ENCODE data around the gene MIDN.

MIDN gene

DNA sequence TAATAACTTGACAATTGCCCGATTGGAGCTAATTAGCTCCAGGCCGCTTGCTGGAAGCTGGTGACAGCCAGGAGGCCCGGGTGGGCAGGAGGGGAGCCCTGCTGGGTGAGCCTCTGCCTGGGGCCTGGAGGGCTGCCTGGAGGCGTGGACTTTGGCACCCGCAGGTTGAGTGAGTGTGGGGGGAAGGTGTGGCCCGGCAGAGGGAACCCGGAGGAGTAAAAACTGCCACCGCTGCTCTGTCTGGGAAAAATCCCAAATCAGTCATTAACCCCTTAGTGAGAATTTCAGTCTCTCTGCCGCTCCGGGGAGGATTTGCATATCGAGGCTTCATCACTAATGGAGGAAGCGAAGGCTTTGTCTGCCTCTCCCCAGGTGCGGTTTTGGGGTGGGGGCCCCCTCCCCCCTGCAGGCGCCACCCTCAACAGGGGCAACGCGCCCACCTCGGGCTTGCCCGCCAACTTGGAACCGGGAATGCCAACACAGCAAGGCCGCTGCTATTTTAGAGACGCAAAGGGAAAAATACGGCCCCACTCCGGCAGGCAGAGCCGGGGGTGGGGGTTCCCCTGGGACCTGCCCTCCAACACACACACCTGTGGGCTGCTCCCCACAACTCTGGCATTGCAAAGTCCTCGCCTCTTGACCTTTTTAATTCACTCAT, 43.5 kb downstream of the MIDN start:
- no peak for TF ChIP-seq ZFX (IDR thresholded peaks at IDR 0.05)
- TF ChIP-seq, protein P1, sequence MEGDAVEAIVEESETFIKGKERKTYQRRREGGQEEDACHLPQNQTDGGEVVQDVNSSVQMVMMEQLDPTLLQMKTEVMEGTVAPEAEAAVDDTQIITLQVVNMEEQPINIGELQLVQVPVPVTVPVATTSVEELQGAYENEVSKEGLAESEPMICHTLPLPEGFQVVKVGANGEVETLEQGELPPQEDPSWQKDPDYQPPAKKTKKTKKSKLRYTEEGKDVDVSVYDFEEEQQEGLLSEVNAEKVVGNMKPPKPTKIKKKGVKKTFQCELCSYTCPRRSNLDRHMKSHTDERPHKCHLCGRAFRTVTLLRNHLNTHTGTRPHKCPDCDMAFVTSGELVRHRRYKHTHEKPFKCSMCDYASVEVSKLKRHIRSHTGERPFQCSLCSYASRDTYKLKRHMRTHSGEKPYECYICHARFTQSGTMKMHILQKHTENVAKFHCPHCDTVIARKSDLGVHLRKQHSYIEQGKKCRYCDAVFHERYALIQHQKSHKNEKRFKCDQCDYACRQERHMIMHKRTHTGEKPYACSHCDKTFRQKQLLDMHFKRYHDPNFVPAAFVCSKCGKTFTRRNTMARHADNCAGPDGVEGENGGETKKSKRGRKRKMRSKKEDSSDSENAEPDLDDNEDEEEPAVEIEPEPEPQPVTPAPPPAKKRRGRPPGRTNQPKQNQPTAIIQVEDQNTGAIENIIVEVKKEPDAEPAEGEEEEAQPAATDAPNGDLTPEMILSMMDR (conservative IDR thresholded peaks at IDR 0.05) = no peak

DNA sequence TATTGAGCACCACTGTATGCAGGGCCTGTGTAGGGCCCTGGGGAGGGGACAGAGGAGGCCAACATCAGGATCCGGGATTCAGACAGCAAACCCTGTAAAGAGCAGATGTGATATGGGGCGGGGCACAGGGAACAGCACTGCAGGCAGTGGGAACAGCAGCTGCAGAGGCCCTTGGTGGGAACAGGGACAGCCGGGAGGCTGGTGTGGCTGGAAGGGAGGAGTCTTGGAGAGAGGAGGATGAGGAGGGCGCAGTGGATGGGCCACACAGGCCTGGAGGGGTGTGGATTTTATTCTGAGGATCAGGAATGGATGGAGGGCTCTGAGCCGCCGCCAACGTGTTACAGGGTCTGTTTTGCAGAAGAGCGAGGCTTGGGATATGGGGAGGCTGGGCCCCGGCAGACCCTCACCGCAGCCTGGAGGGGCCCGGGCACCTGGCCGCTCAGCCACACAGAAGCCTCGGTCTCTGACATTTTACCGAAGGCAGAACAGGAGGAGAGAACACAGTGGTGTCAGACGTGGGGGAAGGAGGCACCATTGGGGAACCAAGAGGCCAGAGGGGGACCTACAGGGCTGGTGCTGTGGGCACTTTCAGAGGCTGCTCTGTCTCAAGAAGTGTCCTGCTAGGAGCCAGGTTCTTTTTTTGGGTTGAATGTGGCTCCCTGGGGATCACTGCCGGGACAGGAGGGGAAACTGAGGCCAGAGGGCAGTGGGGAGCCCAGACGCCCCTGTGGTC, 44.2 kb downstream of the MIDN start:
- H3K27ac ChIP-seq = no peak overlapping the region
- TF ChIP-seq, protein P1 (conservative IDR thresholded peaks at IDR 0.05) = no peak
- no peak for TF ChIP-seq ZFX (IDR thresholded peaks at IDR 0.05)

More for the DNA sequence above, 43.5 kb downstream of the MIDN start:
- H3K27ac ChIP-seq = no peak overlapping the region

DNA sequence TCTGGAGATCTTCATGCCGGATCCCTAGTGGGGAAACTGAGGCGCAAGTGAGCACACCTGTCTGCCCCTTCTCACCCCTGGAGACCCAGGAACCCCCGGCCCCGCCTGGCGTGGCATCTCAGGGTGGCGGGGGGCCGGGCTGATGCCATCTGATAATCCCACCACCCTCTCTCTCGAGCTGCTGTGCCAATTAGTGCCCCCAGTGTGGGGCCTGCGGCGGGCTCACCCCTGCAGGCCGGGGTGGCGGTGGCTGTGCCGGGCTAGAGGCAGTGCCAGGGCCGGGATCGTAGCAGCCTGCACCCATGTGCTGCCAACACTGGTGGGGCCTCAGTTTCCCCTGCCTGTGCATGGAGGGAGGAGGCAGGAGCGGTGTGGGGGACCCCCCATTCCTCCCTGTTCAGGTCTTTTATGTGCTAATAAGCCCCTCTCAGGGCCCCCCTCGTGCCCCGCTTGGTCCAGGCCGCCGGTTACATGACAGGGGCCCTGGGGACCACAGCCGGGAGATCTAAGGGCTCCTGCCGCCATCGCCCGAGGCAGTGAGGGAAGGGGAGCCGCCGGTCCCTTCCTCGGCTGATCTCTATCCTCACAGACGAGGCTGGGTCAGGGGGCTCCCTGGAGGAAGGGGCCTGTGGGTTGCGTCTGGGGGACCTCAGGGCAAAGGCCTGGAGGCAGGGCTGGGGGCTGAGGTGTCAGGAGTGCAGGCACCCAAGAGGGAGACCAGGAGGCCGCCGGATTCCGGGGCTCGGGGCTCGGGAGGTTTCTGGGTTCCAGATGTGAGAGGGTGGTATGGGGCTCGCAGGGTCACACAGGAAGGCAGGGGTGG, 45.6 kb downstream of the MIDN start:
- no peak overlapping the region for H3K27ac ChIP-seq
- TF ChIP-seq, protein P1 (conservative IDR thresholded peaks at IDR 0.05) = no peak
- no peak for TF ChIP-seq ZFX (IDR thresholded peaks at IDR 0.05)

DNA sequence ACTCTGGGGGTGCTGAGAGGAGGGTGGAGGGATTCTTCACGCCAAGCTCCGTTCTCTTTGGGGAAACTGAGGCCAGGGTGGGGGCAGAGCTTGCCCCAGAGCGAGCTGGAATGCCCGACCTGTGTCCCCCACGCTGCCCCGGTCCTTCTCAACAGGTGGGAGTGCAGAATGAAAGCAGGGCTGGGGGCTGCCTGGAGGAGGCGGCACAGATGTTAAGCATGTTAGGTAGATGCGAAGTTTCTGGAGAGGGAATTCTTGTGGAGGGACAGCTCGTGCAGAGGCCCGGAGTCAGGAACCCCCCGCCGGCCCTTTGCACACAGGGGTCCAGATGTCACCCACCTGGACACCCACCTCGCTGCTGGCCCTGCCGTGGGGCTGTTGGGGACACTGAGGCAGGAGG, 46.3 kb downstream of the MIDN start:
- no peak overlapping the region for H3K27ac ChIP-seq
- TF ChIP-seq, protein P1 (conservative IDR thresholded peaks at IDR 0.05) = no peak
- TF ChIP-seq ZFX (IDR thresholded peaks at IDR 0.05) = no peak

DNA sequence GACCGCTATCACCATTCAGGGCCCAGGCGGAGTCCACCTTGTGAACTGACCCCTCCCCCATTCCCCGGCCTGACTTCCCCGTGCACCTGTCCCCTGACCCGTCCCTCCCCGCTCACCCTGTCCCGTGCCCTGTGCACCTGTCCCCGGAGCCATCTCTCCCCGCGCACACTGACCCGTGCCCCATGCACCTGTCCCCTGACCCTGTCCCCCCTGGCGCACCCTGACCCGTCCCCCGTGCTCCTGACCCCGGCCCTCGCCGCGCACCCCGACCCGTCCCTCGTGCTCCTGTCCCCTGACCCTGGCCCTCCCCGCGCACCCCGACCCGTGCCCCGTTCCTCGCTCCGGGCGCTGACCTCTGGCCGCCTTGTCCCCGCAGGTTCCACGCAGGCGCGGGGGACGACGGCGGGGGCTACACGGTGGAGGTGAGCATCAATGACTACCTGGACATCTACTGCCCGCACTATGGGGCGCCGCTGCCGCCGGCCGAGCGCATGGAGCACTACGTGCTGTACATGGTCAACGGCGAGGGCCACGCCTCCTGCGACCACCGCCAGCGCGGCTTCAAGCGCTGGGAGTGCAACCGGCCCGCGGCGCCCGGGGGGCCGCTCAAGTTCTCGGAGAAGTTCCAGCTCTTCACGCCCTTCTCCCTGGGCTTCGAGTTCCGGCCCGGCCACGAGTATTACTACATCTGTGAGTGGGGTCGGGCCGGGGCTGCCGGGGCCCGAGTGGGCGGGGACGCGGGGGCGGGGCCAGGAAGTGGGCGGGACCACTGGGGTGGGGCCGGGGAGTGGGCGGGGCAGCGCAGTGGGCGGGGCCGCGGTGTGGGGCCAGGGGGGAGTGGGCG, 47.0 kb downstream of the MIDN start:
- no peak overlapping the region for H3K27ac ChIP-seq
- no peak for TF ChIP-seq ZFX (IDR thresholded peaks at IDR 0.05)
- TF ChIP-seq, protein P1 (conservative IDR thresholded peaks at IDR 0.05) = no peak

DNA sequence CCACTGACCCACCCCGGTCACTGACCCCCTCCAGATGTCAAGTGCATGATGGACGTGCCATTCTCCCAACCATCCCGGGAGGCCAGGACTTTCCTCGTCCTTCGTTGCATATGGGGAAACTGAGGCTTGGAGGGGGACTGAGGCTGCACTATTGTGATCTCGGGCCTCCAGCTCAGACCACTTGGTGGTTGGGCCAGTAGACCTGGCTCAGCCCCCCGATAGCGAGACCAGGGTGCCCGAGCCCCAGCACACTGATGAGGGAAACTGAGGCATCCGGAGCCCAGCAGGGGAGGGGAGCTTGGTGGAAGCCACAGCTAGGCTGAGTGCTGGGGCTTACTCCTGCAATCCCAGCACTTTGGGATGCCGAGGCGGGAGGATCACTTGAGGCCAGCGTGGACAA, 47.7 kb downstream of the MIDN start:
- TF ChIP-seq, protein P1 (conservative IDR thresholded peaks at IDR 0.05) = no peak
- no peak for TF ChIP-seq ZFX (IDR thresholded peaks at IDR 0.05)
- H3K27ac ChIP-seq = no peak overlapping the region
